Anterior cingulate cortex (tissue), 58 donors: ENCODE results near the gene CADM4.

Source experiments
- DNase-seq, 58 donors: peaks; one replicate each; lab custom pipeline; 2025; lab: John Stamatoyannopoulos, UW

The CADM4 gene

GRCh38 chr19:43636121-43636683 is 3.4 kb downstream of the CADM4 start:
- peak in 47 of 58 donors; percentile 6 to 79 (median 58) for DNase-seq

- DNase-seq, result peak in 2 of 58 donors; percentile 34 to 54
These were observed 4.1 kb downstream of the CADM4 start for GRCh38 chr19:43635561-43635940.

GRCh38 chr19:43634872-43635560 is 4.6 kb downstream of the CADM4 start:
- DNase-seq, result peak in 53 of 58 donors; percentile 16 to 85 (median 63)

- DNase-seq, result peak in 49 of 58 donors; percentile 24 to 79 (median 50)
These were observed 5.2 kb downstream of the CADM4 start for GRCh38 chr19:43634506-43634871.

GRCh38 chr19:43634068-43634467 is 5.6 kb downstream of the CADM4 start:
- peak in 2 of 58 donors; percentile 25 to 29 for DNase-seq

GRCh38 chr19:43633520-43633919 is 6.1 kb downstream of the CADM4 start:
- DNase-seq, result no peak

- no peak for DNase-seq
These were observed 8.2 kb downstream of the CADM4 start for GRCh38 chr19:43631491-43631890.

- peak in 14 of 58 donors; percentile 2 to 40 (median 16) for DNase-seq
These were observed 10.9 kb downstream of the CADM4 start for GRCh38 chr19:43628646-43629326.

GRCh38 chr19:43626838-43627237 is 12.8 kb downstream of the CADM4 start:
- DNase-seq, result no peak

- peak in 10 of 58 donors; percentile 12 to 55 (median 26) for DNase-seq
These were observed 13.6 kb downstream of the CADM4 start for GRCh38 chr19:43625918-43626579.

- peak in 2 of 58 donors; percentile 9 to 22 for DNase-seq
These were observed 14.7 kb downstream of the CADM4 start for GRCh38 chr19:43624933-43625332.

GRCh38 chr19:43623889-43624670 is 15.6 kb downstream of the CADM4 start:
- DNase-seq, result no peak

- DNase-seq, result no peak
These were observed 16.7 kb downstream of the CADM4 start for GRCh38 chr19:43622956-43623355.

- no peak for DNase-seq
These were observed 17.6 kb downstream of the CADM4 start for GRCh38 chr19:43622070-43622469.

GRCh38 chr19:43620061-43621001 is 19.3 kb downstream of the CADM4 start:
- DNase-seq, result peak in 1 of 58 donors; percentile 50

GRCh38 chr19:43619262-43620060 is 20.2 kb downstream of the CADM4 start, which contains the start of gene ZNF428:
ZNF428 (minus strand) TSS chr19:43619629; CDS start chr19:43614304, 5,325 bp downstream.
- peak; percentile 77 to 99 (median 93) for DNase-seq

- peak in 19 of 58 donors; percentile 48 to 80 (median 63) for DNase-seq
These were observed 20.8 kb downstream of the CADM4 start for GRCh38 chr19:43618921-43619261.

- DNase-seq, result no peak
These were observed 22.7 kb downstream of the CADM4 start for GRCh38 chr19:43616954-43617353.
